Measurements from ENCODE around the gene GRHPR.
"Not testable (repeated sequence)": the region's sequence is repeated elsewhere in the genome, so short reads cannot be mapped to it uniquely, and the experiment has no call there.

GRHPR gene

GRCh38 chr9:37424204-37424685 is 1.7 kb downstream of the GRHPR start:
- no peak for DNase-seq

GRCh38 chr9:37424686-37425297 is 2.3 kb downstream of the GRHPR start:
- no peak for DNase-seq

GRCh38 chr9:37425298-37425752 is 2.8 kb downstream of the GRHPR start:
- no peak for DNase-seq

- not testable (repeated sequence) for DNase-seq
These were observed 3.9 kb downstream of the GRHPR start for GRCh38 chr9:37426431-37426830.

GRCh38 chr9:37426846-37427245 is 4.3 kb downstream of the GRHPR start:
- no peak for DNase-seq

- no peak for DNase-seq
These were observed 5.8 kb downstream of the GRHPR start for GRCh38 chr9:37428345-37428744.

- no peak for DNase-seq
These were observed 7.2 kb downstream of the GRHPR start for GRCh38 chr9:37429441-37430285.

- DNase-seq = no peak
These were observed 8.5 kb downstream of the GRHPR start for GRCh38 chr9:37430841-37431597.

GRCh38 chr9:37432020-37432419 is 9.5 kb downstream of the GRHPR start:
- no peak for DNase-seq

GRCh38 chr9:37433867-37434371 is 11.4 kb downstream of the GRHPR start:
- DNase-seq = no peak

- no peak for DNase-seq
These were observed 14.0 kb downstream of the GRHPR start for GRCh38 chr9:37436540-37436939.

- no peak for DNase-seq
These were observed 14.5 kb downstream of the GRHPR start for GRCh38 chr9:37437010-37437409.

- peak in 1 of 2 experiments; percentile 34 for DNase-seq
These were observed 15.1 kb downstream of the GRHPR start for GRCh38 chr9:37437621-37438020.

GRCh38 chr9:37438359-37438758 is 15.9 kb downstream of the GRHPR start:
- DNase-seq = no peak

GRCh38 chr9:37441776-37442370 is 19.4 kb downstream of the GRHPR start:
- DNase-seq = no peak

GRCh38 chr9:37442556-37442955 is 20.1 kb downstream of the GRHPR start:
- DNase-seq = no peak

- no peak for DNase-seq
These were observed 21.1 kb downstream of the GRHPR start for GRCh38 chr9:37443566-37443965.

GRCh38 chr9:37444890-37445289 is 22.4 kb downstream of the GRHPR start:
- DNase-seq = no peak

GRCh38 chr9:37445832-37446231 is 23.3 kb downstream of the GRHPR start:
- DNase-seq = no peak

GRCh38 chr9:37446401-37446800 is 23.9 kb downstream of the GRHPR start:
- DNase-seq = no peak

- DNase-seq = no peak
These were observed 24.6 kb downstream of the GRHPR start for GRCh38 chr9:37447111-37447510.

- DNase-seq = no peak
These were observed 27.6 kb downstream of the GRHPR start for GRCh38 chr9:37449862-37450632.
